Smooth muscle cell of the brain vasculature (primary cell): ENCODE data around the gene MYOZ3.

Experiments used
- DNase-seq: peaks from one replicate; pipeline ENCODE4 v3.0.0-alpha.2; 2012; ENCODE audit warnings: low read depth, low spot score

The MYOZ3 gene

DNA sequence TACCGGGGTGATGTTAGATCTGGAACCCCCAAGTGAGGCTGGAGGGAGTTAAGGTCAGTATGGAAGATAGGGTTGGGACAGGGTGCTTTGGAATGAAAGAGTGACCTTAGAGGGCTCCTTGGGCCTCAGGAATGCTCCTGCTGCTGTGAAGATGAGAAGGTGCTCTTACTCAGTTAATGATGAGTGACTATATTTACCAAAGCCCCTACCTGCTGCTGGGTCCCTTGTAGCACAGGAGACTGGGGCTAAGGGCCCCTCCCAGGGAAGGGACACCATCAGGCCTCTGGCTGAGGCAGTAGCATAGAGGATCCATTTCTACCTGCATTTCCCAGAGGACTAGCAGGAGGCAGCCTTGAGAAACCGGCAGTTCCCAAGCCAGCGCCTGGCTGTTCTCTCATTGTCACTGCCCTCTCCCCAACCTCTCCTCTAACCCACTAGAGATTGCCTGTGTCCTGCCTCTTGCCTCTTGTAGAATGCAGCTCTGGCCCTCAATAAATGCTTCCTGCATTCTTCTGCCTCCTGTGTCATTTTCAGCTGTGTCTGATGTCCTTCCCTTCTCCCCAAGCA lies 2.3 kb upstream of the MYOZ3 start:
- DNase-seq = no peak

DNA sequence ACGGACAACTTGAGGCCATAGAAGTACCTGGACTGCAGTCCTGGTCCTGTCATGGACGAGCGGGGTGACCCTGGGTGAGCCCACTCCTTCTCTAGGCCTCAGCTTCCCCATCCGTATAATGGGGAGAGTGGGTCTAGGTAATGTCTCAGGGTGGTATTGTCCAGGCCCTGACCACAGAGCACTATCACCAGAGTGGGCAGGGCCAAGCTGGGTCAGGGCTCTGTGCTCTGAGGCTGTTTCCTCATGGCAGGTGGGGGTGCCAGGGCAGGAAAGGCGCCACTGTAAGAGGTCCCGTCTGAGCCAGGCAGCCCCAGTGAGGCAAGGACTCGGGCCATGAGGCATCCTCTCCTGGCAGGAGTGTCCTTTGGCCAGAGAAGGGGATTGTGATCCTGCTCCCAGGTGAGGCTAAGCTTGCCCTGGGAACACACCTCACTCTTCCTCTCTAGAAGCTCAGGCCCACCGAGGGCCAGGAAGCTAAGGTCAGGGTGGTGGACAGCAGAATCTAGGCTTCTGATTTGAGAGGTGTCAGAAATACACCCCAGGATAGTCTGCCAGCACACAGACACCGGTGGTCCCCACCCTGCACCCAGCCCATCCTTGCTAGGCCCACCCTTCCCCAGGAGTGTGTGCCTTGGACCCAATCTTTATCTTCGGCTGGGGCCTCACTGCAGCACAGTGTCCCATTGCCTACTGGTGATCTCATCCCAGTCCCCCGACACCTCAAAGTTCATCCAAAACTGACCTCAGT lies 1.5 kb upstream of the MYOZ3 start:
- no peak for DNase-seq

DNA sequence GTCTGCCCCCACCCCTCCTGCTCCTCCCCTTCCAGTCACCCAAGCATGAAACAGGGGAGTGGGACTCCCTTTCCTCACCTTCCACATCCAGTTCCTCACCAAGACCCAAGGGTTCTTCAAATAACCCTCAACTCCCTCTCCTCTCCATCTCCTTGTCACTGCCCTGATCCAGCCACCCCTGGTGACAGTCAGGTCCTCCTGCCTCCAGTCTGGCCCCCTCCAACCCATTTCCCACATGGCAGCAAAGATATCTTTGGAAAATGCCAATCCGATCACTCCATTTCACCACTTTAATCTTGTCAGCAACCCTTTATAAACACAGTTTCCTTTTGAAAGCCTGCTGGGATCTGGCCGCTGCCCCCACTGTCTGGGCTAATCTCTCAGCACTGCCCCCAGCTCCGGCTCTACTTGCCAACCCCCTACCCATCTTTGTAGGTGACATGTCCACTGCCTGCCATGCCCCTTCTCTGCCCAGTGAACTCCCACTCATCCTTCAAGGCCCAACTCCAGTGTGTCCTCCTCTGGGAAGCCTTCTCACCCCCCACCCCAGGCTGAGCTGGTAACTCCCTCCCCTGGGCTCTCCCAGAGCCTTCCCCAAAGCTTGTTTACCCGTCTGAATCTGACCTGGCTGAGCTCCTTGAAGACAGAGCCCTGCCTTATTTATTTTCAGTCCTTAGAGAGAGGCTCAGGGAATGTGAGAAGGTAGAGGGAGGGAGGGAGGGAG lies 781 bp upstream of the MYOZ3 start:
- DNase-seq = no peak

DNA sequence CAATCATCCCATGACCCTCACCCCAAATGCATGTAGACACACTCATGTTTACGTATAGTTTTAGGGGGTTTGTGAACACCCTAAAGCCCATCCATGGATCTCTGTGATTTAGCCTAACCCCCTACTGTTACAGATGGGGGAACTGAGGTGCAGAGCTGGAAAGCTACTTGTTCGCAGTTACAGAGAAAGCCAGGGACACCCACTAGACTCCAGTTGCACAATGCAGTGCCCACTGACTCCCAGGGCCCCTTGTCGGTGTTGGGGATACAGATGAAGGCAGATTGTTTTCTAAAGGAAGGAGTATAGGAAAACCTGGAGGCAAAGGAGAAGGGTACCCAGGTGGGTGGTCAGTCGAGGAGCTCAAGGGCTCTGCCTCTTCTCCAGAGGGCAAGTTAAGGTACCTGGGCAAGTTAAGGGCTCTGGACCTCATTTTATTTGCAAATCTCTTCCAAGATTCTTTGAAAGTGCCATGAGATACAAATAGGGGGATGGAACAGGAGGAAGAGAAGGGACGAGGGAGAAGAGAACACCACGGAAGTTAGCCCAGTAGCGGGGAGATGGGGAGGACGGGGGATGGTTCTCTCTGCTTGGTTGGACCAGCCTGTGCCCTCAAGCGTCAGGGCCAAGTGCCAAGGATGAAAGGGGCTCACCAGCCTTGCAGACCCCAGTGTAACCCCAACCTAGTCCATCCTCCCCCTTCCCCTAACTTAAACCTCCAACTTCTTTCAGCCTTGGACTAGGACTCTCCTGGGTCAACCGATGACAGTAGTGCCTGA lies 958 bp downstream of the MYOZ3 start:
- no peak for DNase-seq

DNA sequence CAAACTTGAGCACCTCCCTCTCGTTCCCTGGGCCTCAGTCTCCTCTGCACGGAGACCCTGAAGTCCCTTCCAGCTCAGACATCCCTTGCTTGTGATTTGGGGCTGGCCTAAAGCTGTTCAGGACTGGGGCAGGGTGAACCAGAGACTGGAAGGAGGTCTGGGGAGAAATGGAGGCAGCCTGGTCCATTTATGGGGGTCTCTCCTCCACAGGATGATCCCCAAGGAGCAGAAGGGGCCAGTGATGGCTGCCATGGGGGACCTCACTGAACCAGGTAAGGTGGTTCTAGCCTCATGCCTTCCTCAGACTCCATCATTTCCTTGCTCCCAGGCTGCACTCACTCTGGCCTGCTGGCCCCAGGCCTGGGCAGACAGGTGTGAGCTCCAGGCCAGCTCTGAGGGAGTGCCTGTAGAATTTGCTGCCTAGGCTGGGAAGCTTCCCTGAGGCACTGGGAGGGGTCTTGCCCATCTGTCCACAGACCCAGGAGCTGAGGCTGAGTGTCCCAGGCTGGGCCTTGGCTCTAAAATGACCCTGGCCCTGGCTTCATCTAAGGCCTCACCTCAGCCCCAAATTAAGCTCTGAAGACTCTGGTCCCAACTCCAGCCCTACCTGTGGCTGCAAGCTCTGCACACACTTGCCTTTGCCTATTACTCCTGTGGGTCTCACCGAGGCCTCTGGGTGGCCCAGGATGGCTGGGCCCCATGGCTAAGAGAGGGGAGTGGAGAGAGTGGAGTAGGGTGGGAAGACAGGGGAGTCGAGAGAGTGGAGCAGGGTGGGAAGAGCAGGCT lies 1.9 kb downstream of the MYOZ3 start:
- no peak for DNase-seq

DNA sequence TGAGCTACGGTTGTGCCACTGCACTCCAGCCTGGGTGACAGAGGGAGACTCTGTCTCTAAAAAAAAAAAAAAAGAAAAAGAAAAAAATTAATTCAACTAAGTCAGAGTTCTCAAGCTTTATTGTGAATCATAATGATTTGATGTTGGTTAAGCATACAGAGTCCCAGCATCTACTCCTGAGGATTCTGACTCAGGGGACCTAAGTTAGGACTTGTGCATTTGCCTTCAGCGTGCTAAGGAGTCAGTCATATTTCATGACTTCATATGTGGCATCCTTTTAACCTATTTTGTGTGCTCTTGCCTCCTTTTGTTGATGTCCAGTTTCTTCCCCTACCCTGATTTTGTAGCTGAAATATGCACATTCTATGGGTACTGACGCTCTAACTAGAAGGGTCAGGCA lies 2.9 kb downstream of the MYOZ3 start:
- DNase-seq = no peak

DNA sequence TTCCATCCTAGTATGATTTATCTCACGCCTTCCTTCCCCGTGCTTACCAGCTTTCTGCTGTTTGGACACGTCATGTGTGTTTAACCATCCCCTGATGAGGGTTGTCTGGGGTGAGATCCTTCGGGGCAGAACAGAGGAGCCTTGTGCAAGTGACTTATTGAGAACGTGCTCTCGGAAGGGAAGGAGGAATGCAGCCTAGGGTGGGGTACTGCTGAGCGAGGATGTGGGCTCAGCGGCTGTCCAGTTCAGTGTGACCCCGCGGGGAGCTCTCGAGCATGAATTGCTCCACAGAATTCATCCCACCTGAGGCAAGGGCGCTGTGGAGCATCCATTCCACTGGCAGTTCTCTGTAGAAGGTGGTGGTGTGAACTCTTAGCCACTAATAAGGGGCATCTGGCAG lies 4.0 kb downstream of the MYOZ3 start:
- no peak for DNase-seq

DNA sequence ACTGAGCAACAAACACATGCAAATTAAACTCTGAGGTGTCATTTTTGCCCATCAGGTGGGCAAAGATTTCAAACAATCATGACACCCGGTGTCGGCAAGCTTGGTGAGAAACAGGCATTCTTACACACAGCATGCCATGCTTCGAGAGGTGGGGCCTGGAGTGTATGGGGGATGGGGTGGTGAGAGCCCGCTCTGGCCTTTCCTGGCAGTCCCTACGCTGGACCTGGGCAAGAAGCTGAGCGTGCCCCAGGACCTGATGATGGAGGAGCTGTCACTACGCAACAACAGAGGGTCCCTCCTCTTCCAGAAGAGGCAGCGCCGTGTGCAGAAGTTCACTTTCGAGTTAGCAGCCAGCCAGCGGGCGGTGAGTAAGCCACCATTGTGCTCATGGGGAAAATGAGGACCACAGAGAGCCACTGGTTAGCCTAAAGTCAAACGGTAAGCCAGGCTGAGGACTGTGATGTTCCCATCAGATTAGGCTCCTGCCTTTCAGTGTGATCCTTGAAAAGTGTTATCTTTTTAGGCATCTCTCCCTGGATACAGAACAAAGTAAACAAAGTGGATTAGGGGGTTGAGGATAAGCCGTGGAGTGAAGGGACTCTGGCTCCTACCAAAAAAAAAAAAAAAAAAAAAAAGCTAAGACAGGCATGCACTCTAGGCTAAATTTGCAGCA lies 9.4 kb downstream of the MYOZ3 start:
- DNase-seq = no peak

DNA sequence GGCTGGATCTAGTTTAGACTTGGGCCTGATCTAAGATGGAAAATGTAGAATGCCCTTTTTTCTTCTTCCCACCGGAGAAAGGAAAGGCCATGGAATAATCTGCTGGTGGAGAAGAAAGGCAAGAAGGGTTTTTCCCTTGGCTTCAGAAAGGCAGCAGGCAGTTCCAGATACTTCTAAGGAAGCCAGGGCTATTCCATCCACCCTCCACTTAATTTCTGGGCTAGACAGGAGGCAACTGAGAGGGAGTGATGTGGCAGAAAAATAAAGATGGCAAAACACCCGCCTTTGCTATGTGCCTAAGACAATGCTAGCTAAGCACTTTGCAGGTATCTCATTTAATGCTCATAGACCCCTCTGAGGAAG lies 9.9 kb downstream of the MYOZ3 start:
- DNase-seq = no peak

DNA sequence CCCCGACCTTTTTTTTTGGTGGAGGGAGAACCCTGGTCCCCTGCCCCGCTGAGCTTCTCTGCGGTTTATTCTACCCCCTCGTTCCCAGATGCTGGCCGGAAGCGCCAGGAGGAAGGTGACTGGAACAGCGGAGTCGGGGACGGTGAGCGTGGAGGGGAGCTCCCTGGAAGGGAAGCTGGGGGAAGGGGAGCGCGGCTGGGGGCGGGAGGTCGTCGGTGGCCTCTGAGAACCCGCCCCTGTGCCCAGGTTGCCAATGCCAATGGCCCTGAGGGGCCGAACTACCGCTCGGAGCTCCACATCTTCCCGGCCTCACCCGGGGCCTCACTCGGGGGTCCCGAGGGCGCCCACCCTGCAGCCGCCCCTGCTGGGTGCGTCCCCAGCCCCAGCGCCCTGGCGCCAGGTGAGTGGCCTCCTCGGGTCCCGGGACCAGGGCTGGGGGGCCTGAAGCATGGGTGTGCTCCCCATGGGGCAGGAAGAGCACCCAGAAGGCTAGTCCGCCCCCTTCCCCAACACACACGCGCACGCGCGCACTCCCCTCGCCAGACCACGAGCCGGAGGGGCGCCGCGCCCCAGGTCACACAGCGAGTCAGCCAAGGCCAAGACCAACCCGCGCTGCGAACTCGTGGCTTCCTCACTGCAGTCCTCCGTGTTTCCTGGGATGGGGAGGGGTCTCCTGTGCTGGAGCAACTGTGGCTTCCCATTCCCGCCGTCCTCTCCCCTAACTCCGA lies 10.6 kb downstream of the MYOZ3 start:
- no peak for DNase-seq

DNA sequence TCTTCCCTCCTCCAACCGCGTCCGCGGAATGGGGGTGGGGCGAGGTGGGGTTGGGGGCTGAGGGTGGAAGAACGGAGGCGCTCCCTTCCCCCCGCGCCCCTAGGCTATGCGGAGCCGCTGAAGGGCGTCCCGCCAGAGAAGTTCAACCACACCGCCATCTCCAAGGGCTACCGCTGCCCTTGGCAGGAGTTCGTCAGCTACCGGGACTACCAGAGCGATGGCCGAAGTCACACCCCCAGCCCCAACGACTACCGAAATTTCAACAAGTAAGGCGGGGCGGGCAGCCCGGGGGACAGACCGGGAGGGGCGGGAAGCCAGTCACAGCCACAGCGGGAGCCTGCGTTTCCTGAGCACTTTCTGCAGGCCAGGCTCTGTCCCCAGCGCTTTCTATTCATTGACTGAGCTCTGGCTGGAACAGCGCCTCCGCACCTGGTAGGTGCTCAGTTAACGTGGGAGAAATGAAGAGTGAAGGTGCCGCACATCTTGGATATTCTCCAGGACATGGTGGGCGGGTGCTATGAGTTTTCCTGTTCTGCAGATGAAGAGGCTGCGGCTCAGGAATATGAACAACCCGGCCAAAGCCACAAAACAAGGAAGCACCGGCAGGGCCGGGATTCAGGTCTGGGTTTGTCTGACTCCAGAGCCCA lies 11.3 kb downstream of the MYOZ3 start:
- DNase-seq = no peak

DNA sequence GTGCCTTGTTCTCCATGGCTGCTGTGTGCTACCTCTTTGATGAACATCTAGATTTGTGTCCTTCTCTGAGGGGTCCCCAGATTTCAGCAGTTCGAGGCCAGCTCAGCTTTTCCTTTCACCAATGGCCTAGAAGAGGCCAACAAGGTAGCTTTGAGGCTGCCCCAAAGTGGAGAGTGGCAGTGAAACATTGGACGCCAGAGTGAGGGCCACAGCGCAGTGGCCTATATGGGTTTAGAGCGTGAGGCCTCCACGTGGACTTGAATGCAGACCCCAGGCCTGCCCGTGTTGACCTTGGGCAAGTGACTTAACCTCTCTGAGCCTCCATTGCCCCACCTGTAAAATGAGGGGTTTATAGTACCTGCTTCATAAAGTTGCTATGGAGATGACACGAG lies 11.8 kb downstream of the MYOZ3 start:
- no peak for DNase-seq

DNA sequence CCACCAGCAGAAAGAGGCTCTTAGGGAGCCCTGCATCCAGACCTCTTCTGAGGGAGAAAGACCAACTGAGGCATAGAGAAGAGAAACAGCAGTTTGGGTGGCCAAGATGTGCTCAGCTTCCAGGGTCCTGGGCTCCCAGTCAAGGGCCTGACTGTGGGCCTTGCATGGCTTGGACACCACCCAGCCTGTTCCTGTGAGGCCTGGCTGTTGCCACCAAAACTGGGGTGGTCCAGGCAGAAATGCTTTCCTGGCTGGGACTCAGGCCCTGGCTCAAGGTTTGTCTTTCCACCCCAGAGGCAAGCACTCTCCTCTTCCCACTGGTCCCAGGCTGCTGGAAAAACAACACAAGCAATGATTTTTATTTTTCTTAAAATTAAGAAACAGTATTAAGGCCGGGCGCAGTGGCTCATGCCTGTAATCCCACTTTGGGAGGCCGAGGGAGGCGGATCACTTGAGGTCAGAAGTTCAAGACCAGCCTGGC lies 13.3 kb downstream of the MYOZ3 start:
- DNase-seq = no peak

DNA sequence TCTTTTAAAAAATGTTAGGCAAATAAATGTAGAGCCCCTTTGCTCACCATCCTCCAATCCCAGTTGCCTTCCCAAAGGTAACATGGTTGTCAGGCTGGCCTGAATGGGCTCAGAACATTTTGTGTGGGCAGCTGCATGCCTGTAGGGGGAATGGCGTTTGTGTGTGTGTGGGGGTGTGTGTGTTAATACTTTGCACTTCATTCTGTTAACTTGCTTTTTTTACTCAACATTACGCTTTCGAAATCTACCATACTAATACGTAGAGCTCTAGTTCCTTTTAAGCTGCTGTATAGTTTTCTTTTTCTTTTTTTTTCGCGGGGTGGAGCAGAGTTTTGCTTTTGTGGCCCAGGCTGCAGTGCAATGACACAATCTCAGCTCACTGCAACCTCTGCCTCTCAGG lies 14.0 kb downstream of the MYOZ3 start:
- no peak for DNase-seq

DNA sequence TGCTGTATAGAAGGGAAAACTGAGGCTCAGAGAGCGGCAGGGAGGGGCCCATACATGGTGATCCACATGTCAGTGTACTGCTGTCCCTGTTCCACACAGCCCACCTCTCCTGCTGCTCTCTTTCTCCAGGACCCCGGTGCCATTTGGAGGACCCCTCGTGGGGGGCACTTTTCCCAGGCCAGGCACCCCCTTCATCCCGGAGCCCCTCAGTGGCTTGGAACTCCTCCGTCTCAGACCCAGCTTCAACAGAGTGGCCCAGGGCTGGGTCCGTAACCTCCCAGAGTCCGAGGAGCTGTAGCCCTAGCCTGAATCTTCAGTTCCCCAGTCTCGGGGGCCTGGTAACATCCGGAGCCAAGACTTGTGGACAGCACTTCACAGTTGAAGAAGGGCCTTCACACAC lies 15.5 kb downstream of the MYOZ3 start:
- DNase-seq = no peak

DNA sequence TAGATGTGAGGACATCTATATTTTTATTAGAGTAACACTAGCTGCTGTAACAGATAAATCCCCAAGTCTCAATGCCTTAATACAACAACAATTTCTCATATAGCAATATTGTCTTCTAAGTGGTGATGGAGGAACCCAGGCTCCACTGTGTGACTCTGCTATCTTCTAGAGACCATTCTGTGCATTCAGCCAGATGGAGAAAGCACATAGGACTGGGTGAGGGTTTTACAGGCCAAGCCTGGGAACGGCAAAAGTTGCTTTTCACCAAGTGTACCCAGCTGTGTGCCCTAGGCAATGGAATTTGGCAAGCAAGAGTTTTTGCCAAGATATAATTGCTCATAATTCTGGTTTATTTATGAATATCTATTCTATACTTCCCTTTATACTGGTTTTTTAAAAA lies 28.1 kb downstream of the MYOZ3 start:
- no peak for DNase-seq

DNA sequence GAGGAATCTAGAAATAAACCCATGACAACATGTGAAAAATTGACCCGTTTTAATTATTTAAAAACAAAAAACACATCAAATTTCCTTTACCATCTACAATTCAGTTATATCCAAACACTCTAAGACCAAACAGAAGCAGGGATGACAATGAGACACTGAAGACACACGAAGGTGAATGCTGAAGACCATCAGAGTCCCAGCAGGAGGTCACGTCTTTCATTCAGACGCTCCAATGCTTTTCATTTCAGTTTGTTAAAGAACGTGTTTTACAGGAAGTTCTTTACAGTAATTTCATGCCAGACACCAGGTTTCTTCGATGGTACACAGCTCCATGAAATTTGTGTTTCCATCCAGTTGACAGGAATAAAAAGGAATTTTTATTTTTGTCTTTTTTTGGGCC lies 29.7 kb downstream of the MYOZ3 start:
- DNase-seq = no peak

DNA sequence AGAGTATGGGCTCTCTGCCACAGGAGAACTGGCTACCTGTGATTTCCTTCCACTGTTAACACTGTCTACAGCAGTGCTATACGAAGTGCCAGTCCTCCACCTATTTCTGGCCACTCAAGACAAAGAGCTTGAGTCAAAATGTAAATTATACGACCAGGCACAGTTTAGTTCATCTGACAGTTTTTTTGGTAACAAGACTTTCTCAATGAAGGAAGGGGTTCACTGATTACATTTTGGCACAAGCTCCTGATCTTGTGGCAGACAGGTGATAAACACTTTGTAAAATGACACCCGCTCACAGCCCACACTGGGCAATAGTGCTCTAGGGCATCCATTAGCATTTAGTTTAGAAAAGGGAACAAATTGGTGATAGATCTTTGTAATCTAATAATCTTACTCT lies 31.2 kb downstream of the MYOZ3 start:
- DNase-seq = no peak

DNA sequence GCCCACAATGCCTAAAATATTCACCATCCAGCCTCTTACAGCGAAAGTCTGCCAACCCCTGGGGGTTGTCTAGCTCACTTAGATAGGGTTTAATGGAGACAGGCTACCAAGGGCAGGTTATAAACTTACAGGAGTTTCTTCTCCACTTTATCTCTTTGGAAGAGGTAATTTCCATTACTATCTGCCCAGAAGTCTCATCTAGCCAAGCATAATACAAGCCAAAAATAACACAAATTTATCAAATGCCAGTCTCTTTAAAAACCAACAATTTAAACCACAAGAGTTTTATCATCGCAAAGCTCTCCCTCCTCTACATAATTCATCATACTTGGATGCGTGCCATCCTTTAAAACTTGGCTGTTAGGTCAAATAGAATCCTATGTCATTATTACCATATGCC lies 33.6 kb downstream of the MYOZ3 start:
- DNase-seq = no peak

DNA sequence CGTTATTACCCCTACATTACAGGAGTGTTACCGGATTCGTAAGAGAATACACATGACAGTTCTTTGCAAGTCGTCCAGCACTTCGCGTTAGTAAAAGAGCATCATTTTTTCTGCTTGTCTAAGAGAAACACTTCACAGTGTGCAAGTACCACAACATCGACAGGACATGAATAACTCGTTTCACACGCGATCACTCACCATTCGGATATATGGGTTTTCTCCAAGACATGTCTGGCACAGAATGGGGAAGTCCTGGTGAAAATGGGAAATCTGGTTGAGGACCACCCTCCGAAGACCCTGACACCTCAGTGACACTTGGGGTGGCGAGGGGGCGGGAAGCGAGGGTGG lies 39.2 kb downstream of the MYOZ3 start:
- DNase-seq = no peak
